Peyer's patch (tissue), 4 donors: ENCODE data around the gene NKD1.

ENCODE experiments used
- CTCF ChIP-seq, 6 experiments: fragments of 450-650 bp in 4 of 6; fragments of 200-600 bp in 2 of 6; sonication (generic) in 1 of 6; IDR thresholded peaks; one replicate each; pipeline ENCODE4 v1.5.1; 2017 to 2019; ENCODE audit warnings: antibody characterized with exemption in 6 of 6, mild to moderate bottlenecking in 3 of 6, moderate library complexity in 1 of 6
- POLR2A ChIP-seq, 2 donors: fragments of 450-650 bp; IDR thresholded peaks; one replicate each; pipeline ENCODE4 v1.5.1; 2017; ENCODE audit warnings: antibody characterized with exemption in 2 of 2, mild to moderate bottlenecking in 2 of 2, moderate library complexity in 2 of 2

DNA sequence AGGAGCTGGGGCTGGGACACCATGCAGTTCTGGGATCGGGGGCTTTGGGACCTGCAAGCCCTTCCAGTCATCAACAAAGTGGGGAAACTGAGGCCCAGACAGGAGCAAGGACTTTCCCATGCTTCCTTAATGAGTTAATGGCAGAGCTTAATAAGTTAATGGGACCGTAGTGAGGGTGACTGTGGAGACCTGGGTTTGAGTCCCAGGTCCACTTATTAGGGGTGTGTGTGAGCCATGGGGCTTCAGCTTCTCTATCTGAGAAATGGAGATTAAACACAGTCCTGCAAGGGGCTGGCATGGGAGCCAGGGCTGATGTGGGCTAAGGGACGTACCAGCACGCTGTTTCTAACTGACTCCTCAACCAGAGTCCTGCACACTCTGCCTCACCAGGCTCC lies 41.7 kb upstream of the NKD1 start:
- TF ChIP-seq CTCF (IDR thresholded peaks at IDR 0.05) = no peak
- no peak for TF ChIP-seq POLR2A (IDR thresholded peaks at IDR 0.05)
